Measurements from ENCODE around the gene PHACTR3.

Gene PHACTR3

DNA sequence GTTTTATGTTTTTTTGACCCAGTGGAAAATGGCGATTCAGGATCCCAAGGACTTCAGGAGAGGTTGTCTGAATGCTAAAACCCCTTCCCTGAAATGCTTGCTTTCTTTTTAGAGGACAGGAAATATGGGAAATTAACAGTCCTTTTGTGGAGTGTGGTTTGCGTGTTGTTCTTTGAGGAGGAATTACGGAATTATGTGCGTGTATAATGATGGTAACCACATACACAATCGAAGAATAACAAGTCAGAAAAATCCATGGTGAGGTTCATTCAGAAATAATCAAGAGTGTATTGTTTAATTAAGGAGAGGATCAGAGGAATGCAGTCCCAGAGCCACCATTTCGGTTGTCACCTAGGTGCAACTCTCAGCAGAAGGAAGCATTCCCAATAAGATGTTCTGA, 73.2 kb downstream of the PHACTR3 start:
- no peak overlapping the region for H3K27ac ChIP-seq
- no peaks in the 10 kb centered on the region for H3K79me2 ChIP-seq
- no peaks in the 10 kb centered on the region for H3K27me3 ChIP-seq (ENCODE audit: control insufficient read depth, insufficient read depth, low read length)
- no peak overlapping the region for H3K4me2 ChIP-seq (ENCODE audit: low read length)
- no peak overlapping the region for H3K4me3 ChIP-seq (ENCODE audit: low read depth, low read length)
- no peaks in the 10 kb centered on the region for H3K9me3 ChIP-seq (ENCODE audit: control insufficient read depth, low read length)
- H2AFZ ChIP-seq: no peak overlapping the region
- H3K36me3 ChIP-seq (ENCODE audit: control insufficient read depth, insufficient read depth, low read length): no peaks in the 10 kb centered on the region
- H3K4me1 ChIP-seq: no peaks in the 10 kb centered on the region
- TF ChIP-seq, protein P1, sequence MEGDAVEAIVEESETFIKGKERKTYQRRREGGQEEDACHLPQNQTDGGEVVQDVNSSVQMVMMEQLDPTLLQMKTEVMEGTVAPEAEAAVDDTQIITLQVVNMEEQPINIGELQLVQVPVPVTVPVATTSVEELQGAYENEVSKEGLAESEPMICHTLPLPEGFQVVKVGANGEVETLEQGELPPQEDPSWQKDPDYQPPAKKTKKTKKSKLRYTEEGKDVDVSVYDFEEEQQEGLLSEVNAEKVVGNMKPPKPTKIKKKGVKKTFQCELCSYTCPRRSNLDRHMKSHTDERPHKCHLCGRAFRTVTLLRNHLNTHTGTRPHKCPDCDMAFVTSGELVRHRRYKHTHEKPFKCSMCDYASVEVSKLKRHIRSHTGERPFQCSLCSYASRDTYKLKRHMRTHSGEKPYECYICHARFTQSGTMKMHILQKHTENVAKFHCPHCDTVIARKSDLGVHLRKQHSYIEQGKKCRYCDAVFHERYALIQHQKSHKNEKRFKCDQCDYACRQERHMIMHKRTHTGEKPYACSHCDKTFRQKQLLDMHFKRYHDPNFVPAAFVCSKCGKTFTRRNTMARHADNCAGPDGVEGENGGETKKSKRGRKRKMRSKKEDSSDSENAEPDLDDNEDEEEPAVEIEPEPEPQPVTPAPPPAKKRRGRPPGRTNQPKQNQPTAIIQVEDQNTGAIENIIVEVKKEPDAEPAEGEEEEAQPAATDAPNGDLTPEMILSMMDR (IDR thresholded peaks at IDR 0.05): no peak
- H3K9ac ChIP-seq: no peak overlapping the region

DNA sequence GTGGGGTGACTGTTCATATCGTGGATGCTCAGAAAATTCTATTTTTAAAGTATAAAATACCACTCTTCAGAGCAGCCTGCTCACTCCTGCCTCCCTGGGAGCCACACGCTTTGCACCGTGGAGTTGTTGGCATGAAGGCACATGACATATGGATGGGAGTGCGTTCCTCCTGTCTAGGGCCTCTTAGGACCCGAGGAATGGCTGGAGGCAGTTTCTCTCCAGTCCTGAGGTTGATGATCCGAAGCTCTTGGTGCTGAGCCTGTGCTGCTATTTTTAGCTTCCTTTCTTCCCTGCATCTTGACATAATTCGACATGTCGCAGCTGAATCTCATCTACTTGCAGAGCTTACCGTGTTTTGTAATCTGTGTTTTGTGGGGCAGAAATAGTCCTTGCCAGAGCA, 73.9 kb downstream of the PHACTR3 start:
- Histone ChIP-seq H3K4me3 (ENCODE audit: low read depth, low read length) (no peak overlapping the region), H3K79me2 (no peaks in the 10 kb centered on the region), H3K9me3 (ENCODE audit: control insufficient read depth, low read length) (no peaks in the 10 kb centered on the region), H3K27ac (no peak overlapping the region), H3K9ac (no peak overlapping the region), H2AFZ (no peak overlapping the region), H3K4me1 (no peaks in the 10 kb centered on the region), H3K36me3 (ENCODE audit: control insufficient read depth, insufficient read depth, low read length) (no peaks in the 10 kb centered on the region), H3K4me2 (ENCODE audit: low read length) (no peak overlapping the region), H3K27me3 (ENCODE audit: control insufficient read depth, insufficient read depth, low read length) (no peaks in the 10 kb centered on the region)
- TF ChIP-seq, protein P1 (IDR thresholded peaks at IDR 0.05): no peak

DNA sequence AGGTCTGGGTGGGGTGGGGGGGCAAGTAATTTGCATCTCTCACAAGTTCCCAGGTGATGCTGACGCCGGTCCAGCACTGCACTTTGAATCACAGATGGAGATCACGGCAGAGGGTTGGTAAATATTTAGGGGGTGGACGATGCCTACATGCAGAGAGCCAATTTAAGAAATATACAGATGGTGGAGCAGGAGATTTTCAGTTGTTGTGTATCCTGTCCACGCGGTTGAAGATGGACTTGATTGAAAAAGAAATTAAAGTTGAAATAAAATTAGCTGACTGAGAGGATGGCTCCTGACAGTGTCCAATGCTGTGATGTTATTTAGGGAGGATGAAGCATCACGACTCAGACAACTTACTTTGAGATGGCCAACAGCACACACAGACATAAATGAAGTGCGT, 74.6 kb downstream of the PHACTR3 start:
- H3K4me2 ChIP-seq (ENCODE audit: low read length): no peak overlapping the region
- H3K4me3 ChIP-seq (ENCODE audit: low read depth, low read length): no peak overlapping the region
- H3K27me3 ChIP-seq (ENCODE audit: control insufficient read depth, insufficient read depth, low read length): no peaks in the 10 kb centered on the region
- H2AFZ ChIP-seq: no peak overlapping the region
- TF ChIP-seq, protein P1 (IDR thresholded peaks at IDR 0.05): no peak
- H3K36me3 ChIP-seq (ENCODE audit: control insufficient read depth, insufficient read depth, low read length): no peaks in the 10 kb centered on the region
- H3K9me3 ChIP-seq (ENCODE audit: control insufficient read depth, low read length): no peaks in the 10 kb centered on the region
- H3K4me1 ChIP-seq: no peaks in the 10 kb centered on the region
- no peak overlapping the region for H3K27ac ChIP-seq
- no peak overlapping the region for H3K9ac ChIP-seq
- no peaks in the 10 kb centered on the region for H3K79me2 ChIP-seq

DNA sequence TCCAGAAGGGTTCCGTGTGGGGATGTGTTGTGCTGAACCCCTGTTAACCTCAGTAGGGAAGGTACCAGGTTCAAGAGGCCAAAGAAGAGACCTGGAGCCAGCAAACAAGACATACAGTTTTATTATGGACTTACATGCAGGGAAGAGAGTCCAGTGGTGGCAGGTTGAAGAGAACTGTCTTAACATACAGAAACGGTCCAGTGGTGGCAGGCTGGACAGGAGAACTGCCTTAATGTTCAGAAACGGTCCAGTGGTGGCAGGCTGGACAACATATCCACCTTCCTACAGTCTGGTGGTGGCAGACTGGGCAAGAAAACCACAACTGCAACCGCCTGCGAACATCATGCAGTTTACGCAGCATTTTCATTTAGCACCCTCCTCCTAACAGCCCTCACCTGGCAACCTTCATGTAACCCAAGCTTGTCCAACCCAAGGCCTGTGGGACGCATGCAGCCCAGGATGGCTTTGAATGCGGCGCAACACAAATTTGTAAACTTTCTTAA, 75.9 kb downstream of the PHACTR3 start:
- TF ChIP-seq, protein P1 (IDR thresholded peaks at IDR 0.05): no peak
- Histone ChIP-seq H3K27ac (no peak overlapping the region), H3K4me2 (ENCODE audit: low read length) (no peak overlapping the region), H2AFZ (no peak overlapping the region), H3K4me3 (ENCODE audit: low read depth, low read length) (no peak overlapping the region), H3K79me2 (no peaks in the 10 kb centered on the region), H3K4me1 (no peaks in the 10 kb centered on the region), H3K36me3 (ENCODE audit: control insufficient read depth, insufficient read depth, low read length) (no peaks in the 10 kb centered on the region), H3K9me3 (ENCODE audit: control insufficient read depth, low read length) (no peaks in the 10 kb centered on the region), H3K27me3 (ENCODE audit: control insufficient read depth, insufficient read depth, low read length) (no peaks in the 10 kb centered on the region), H3K9ac (no peak overlapping the region)

DNA sequence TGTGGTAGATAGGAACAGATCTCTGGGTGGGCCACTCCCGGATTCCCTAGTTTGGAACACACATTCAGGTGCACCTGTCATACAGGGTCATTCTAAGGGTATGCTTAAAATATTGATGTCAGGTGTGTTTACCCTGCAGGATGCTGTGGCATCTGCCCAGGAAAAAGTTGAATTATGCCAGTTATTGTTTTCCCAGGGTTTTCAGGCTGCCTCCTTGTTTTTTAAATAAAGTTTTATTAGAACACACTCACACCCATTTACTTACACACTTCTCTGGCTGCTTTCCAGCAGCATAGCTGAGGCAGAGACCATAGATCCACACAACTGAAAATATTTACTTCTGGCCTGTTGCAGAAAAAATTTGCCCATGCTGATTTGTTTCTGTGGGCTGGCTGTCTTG, 76.5 kb downstream of the PHACTR3 start:
- Histone ChIP-seq H2AFZ (no peak overlapping the region), H3K4me3 (ENCODE audit: low read depth, low read length) (no peak overlapping the region), H3K79me2 (no peaks in the 10 kb centered on the region), H3K27me3 (ENCODE audit: control insufficient read depth, insufficient read depth, low read length) (no peaks in the 10 kb centered on the region), H3K4me2 (ENCODE audit: low read length) (no peak overlapping the region), H3K9ac (no peak overlapping the region), H3K9me3 (ENCODE audit: control insufficient read depth, low read length) (no peaks in the 10 kb centered on the region), H3K36me3 (ENCODE audit: control insufficient read depth, insufficient read depth, low read length) (no peaks in the 10 kb centered on the region), H3K27ac (no peak overlapping the region), H3K4me1 (no peaks in the 10 kb centered on the region)
- TF ChIP-seq, protein P1 (IDR thresholded peaks at IDR 0.05): no peak

Measured in parathyroid adenoma (tissue), 2 donors.